NCI-H774 (cell line): Measurements from ENCODE around the gene LRATD1.
A peak's percentile ranks its signal among the peaks of the same experiment; 100 is the strongest.
"Not testable (repeated sequence)": the region's sequence is repeated elsewhere in the genome, so short reads cannot be mapped to it uniquely, and the experiment has no call there.

ENCODE experiments used
- DNase-seq: peaks from one replicate; lab custom pipeline; 2025; lab: John Stamatoyannopoulos, UW

Gene LRATD1

GRCh38 chr2:14632133-14632936, at the start of gene LRATD1:
LRATD1 (plus strand) TSS chr2:14632717; CDS start chr2:14633980, 1,263 bp downstream.
- peak; percentile 94 for DNase-seq

- no peak for DNase-seq
Measured at GRCh38 chr2:14583059-14583458, 49.5 kb upstream of the LRATD1 start.

- no peak for DNase-seq
Measured at GRCh38 chr2:14583802-14584201, 48.7 kb upstream of the LRATD1 start.

GRCh38 chr2:14587119-14587518, 45.4 kb upstream of the LRATD1 start:
- DNase-seq = no peak

GRCh38 chr2:14601156-14601770, 31.3 kb upstream of the LRATD1 start:
- no peak for DNase-seq

GRCh38 chr2:14602309-14602708, 30.2 kb upstream of the LRATD1 start:
- no peak for DNase-seq

- DNase-seq = no peak
Measured at GRCh38 chr2:14603676-14604075, 28.8 kb upstream of the LRATD1 start.

GRCh38 chr2:14608245-14608644, 24.3 kb upstream of the LRATD1 start:
- DNase-seq = no peak

GRCh38 chr2:14614017-14614416, 18.5 kb upstream of the LRATD1 start:
- DNase-seq = no peak

GRCh38 chr2:14615121-14615520, 17.4 kb upstream of the LRATD1 start:
- no peak for DNase-seq

GRCh38 chr2:14615760-14616159, 16.8 kb upstream of the LRATD1 start:
- DNase-seq = no peak

- DNase-seq = no peak
Measured at GRCh38 chr2:14616342-14616741, 16.2 kb upstream of the LRATD1 start.

- DNase-seq = no peak
Measured at GRCh38 chr2:14616950-14617349, 15.6 kb upstream of the LRATD1 start.

GRCh38 chr2:14619441-14619840, 13.1 kb upstream of the LRATD1 start:
- no peak for DNase-seq

GRCh38 chr2:14621114-14621513, 11.4 kb upstream of the LRATD1 start:
- no peak for DNase-seq

GRCh38 chr2:14621906-14622549, 10.5 kb upstream of the LRATD1 start:
- no peak for DNase-seq

GRCh38 chr2:14622550-14622939, 10.0 kb upstream of the LRATD1 start:
- not testable (repeated sequence) for DNase-seq

- no peak for DNase-seq
Measured at GRCh38 chr2:14623237-14623636, 9.3 kb upstream of the LRATD1 start.

- peak; percentile 31 for DNase-seq
Measured at GRCh38 chr2:14626873-14627272, 5.6 kb upstream of the LRATD1 start.

- no peak for DNase-seq
Measured at GRCh38 chr2:14628901-14629300, 3.6 kb upstream of the LRATD1 start.

GRCh38 chr2:14631406-14632040, 994 bp upstream of the LRATD1 start:
- DNase-seq = no peak

GRCh38 chr2:14633061-14633460, 544 bp downstream of the LRATD1 start:
- DNase-seq = peak; percentile 15
